GM18867 (cell line): ENCODE measurements around the gene CSF3R.
"Not testable (repeated sequence)": the region's sequence is repeated elsewhere in the genome, so short reads cannot be mapped to it uniquely, and the experiment has no call there.

Experiments
- ATAC-seq: cut with Tn5 transposase; IDR thresholded peaks from one replicate; pipeline ENCODE4 v1.9.1; 2021; ENCODE audit warnings: mild to moderate bottlenecking, moderate library complexity; ENCODE audit not compliant: unreplicated experiment

Gene CSF3R

GRCh38 chr1:36513676-36514473 lies 31.2 kb upstream of the CSF3R start:
- ATAC-seq = no peak

- ATAC-seq = no peak
These were observed 30.1 kb upstream of the CSF3R start for GRCh38 chr1:36512842-36513241.

GRCh38 chr1:36511804-36512798 lies 29.4 kb upstream of the CSF3R start:
- no peak for ATAC-seq

GRCh38 chr1:36511220-36511619 lies 28.5 kb upstream of the CSF3R start:
- ATAC-seq = not testable (repeated sequence)

- ATAC-seq = no peak
These were observed 27.7 kb upstream of the CSF3R start for GRCh38 chr1:36510418-36510817.

GRCh38 chr1:36508257-36508656 lies 25.5 kb upstream of the CSF3R start:
- no peak for ATAC-seq

- no peak for ATAC-seq
These were observed 23.7 kb upstream of the CSF3R start for GRCh38 chr1:36506276-36506920.

- ATAC-seq = no peak
These were observed 21.0 kb upstream of the CSF3R start for GRCh38 chr1:36503733-36504132.

GRCh38 chr1:36503159-36503558 lies 20.4 kb upstream of the CSF3R start:
- no peak for ATAC-seq

- no peak for ATAC-seq
These were observed 19.9 kb upstream of the CSF3R start for GRCh38 chr1:36502616-36503015.

- not testable (repeated sequence) for ATAC-seq
These were observed 19.2 kb upstream of the CSF3R start for GRCh38 chr1:36501911-36502310.

- ATAC-seq = no peak
These were observed 14.5 kb upstream of the CSF3R start for GRCh38 chr1:36497207-36497606.

GRCh38 chr1:36494971-36495370 lies 12.3 kb upstream of the CSF3R start:
- no peak for ATAC-seq

GRCh38 chr1:36493524-36493923 lies 10.8 kb upstream of the CSF3R start:
- ATAC-seq = no peak

- ATAC-seq = no peak
These were observed 9.8 kb upstream of the CSF3R start for GRCh38 chr1:36492491-36492890.

- ATAC-seq = not testable (repeated sequence)
These were observed 6.7 kb upstream of the CSF3R start for GRCh38 chr1:36489258-36490051.

- no peak for ATAC-seq
These were observed 5.2 kb upstream of the CSF3R start for GRCh38 chr1:36487906-36488305.

- ATAC-seq = not testable (repeated sequence)
These were observed 4.6 kb upstream of the CSF3R start for GRCh38 chr1:36487336-36487725.

GRCh38 chr1:36486439-36487335 lies 4.0 kb upstream of the CSF3R start:
- no peak for ATAC-seq

GRCh38 chr1:36486093-36486438 lies 3.4 kb upstream of the CSF3R start:
- ATAC-seq = no peak
